PC-3 (cell line): ENCODE data around the gene SARNP. TPM values are rescaled to one million over a fixed set of nuclear protein-coding genes. Genes with fewer than 3 reads are reported as not detected.
A peak's percentile ranks its signal among the peaks of the same experiment; 100 is the strongest.

Source experiments
- ATAC-seq: fragments of 200-7000 bp; cut with Tn5 transposase; 2 replicates; pipeline ENCODE4 v1.9.1; 2020; ENCODE audit warnings: mild to moderate bottlenecking, moderate library complexity
- BruUV-seq: library from RNA; stranded (reverse); fragments of 400-500 nt; replicated peaks from 2 replicates; lab custom pipeline; 2021; lab: Mats Ljungman, UMichigan
- CTCF ChIA-PET: fragments of 300-600 bp; sonication (Branson Sonifier 250); formaldehyde crosslinking; loops from one replicate; lab custom pipeline; 2022; ENCODE audit warnings: antibody characterized with exemption; lab: Charles Lee
- POLR2A ChIA-PET: fragments of 300-600 bp; sonication (Branson Sonifier 250); formaldehyde crosslinking; loops from one replicate; lab custom pipeline; 2022; ENCODE audit warnings: antibody characterized with exemption; ENCODE audit not compliant: unreplicated experiment; lab: Charles Lee
- DNase-seq: peaks from one replicate; pipeline ENCODE4 v3.0.0-alpha.2; 2015
- H2AFZ ChIP-seq: fragments of 300-600 bp; sonication (generic); 2 replicates; pipeline ENCODE4 v1.6.0; 2016; ENCODE audit warnings: antibody characterized with exemption, low read length
- H3F3A ChIP-seq: fragments of 300-600 bp; sonication (generic); one replicate; pipeline ENCODE4 v1.6.0; 2017; ENCODE audit warnings: antibody characterized with exemption, low read length, control low read depth, mild to moderate bottlenecking; ENCODE audit not compliant: unreplicated experiment
- H3K27ac ChIP-seq: fragments of 300-600 bp; sonication (generic); 2 replicates; pipeline ENCODE4 v1.5.1; 2016; ENCODE audit warnings: mild to moderate bottlenecking, low read length
- H3K27me3 ChIP-seq: fragments of 300-600 bp; sonication (generic); 2 replicates; pipeline ENCODE4 v1.6.1; 2016; ENCODE audit warnings: low read length, mixed read lengths
- H3K36me3 ChIP-seq: fragments of 300-600 bp; sonication (generic); 2 replicates; pipeline ENCODE4 v1.6.1; 2016; ENCODE audit warnings: low read depth, mixed run types, low read length, mixed read lengths
- H3K4me1 ChIP-seq: fragments of 300-600 bp; sonication (generic); 2 replicates; pipeline ENCODE4 v1.5.1; 2016; ENCODE audit warnings: low read length; ENCODE audit not compliant: insufficient read depth
- H3K4me2 ChIP-seq: fragments of 300-600 bp; sonication (generic); 2 replicates; pipeline ENCODE4 v1.6.0; 2016; ENCODE audit warnings: low read length
- H3K4me3 ChIP-seq: fragments of 300-600 bp; sonication (generic); 2 replicates; pipeline ENCODE4 v1.5.1; 2016; ENCODE audit warnings: mild to moderate bottlenecking, low read length, mixed read lengths
- H3K79me2 ChIP-seq: fragments of 300-600 bp; sonication (generic); 2 replicates; pipeline ENCODE4 v1.6.1; 2017; ENCODE audit warnings: low read length, mixed read lengths
- H3K9ac ChIP-seq: fragments of 300-600 bp; sonication (generic); 2 replicates; pipeline ENCODE4 v1.6.0; 2016; ENCODE audit warnings: mild to moderate bottlenecking, low read length
- H3K9me2 ChIP-seq: fragments of 300-600 bp; sonication (generic); replicated peaks from 2 replicates; pipeline ENCODE4 v1.6.1; 2016; ENCODE audit warnings: mixed run types, low read length, mixed read lengths
- H3K9me3 ChIP-seq: fragments of 300-600 bp; sonication (generic); 2 replicates; pipeline ENCODE4 v1.6.1; 2016; ENCODE audit warnings: low read length, mixed read lengths
- H4K20me1 ChIP-seq: fragments of 300-600 bp; sonication (generic); 2 replicates; pipeline ENCODE4 v1.6.1; 2016; ENCODE audit warnings: low read length, mixed read lengths
- CTCF ChIP-seq: fragments of 300-600 bp; sonication (generic); conservative IDR thresholded peaks from 2 replicates; pipeline ENCODE4 v1.5.1; 2017; ENCODE audit warnings: antibody characterized with exemption, low read depth, mild to moderate bottlenecking, low read length
- EZH2 ChIP-seq: fragments of 300-600 bp; sonication (generic); IDR thresholded peaks from one replicate; pipeline ENCODE4 v1.6.1; 2017; ENCODE audit warnings: antibody characterized with exemption, mild to moderate bottlenecking, low read length; ENCODE audit not compliant: unreplicated experiment
- EZH2phosphoT487 ChIP-seq: fragments of 300-600 bp; sonication (generic); IDR thresholded peaks from 2 replicates; pipeline ENCODE4 v1.6.1; 2018; ENCODE audit warnings: mild to moderate bottlenecking, antibody characterized with exemption, low read length, borderline replicate concordance
- intact Hi-C: fragments of 100-400 bp; cut with micrococcal nuclease; formaldehyde crosslinking; loops from 2 replicates; pipeline ENCODE4 v1.9.0; 2023
- total RNA-seq: library from RNA; depleted of rRNA; stranded (reverse); fragments of >200 nt; gene quantifications from 2 replicates; pipeline ENCODE4 v1.2.3, GENCODE V29; 2014

Gene SARNP
- total RNA-seq, 1 experiment from 2014 or later: 103 TPM

- H3K4me1 ChIP-seq: peaks cover 13% of the 10 kb centered on the region; the same call in 1 of the 2 replicates
- H3K27ac ChIP-seq: no peak overlapping the region
- no peaks in the 10 kb centered on the region for H3K9me2 ChIP-seq
- H3F3A ChIP-seq: no peaks in the 10 kb centered on the region
- ChIA-PET POLR2A (interaction anchor here (0.5 to 0.6 kb wide), 2 partner anchors 12 to 45 kb away, joined by 4 to 5 read pairs; no protein-coding TSS in a partner anchor), CTCF (interaction anchor here (0.6 kb wide), 1 partner anchor 171 kb away, joined by 3 read pairs; no protein-coding TSS in a partner anchor)
- peak overlapping the region; percentile 87 for H3K4me3 ChIP-seq
- peak overlapping the region; percentile 41; the same call in 1 of the 2 replicates for H3K9ac ChIP-seq
- H3K36me3 ChIP-seq: no peaks in the 10 kb centered on the region
- TF ChIP-seq EZH2phosphoT487 (no peak), CTCF (no peak), EZH2 (no peak)
- H3K4me2 ChIP-seq: peak overlapping the region; percentile 100
- H3K27me3 ChIP-seq: no peaks in the 10 kb centered on the region
- H2AFZ ChIP-seq: peak overlapping the region; percentile 95
- H3K9me3 ChIP-seq: no peaks in the 10 kb centered on the region
- no TSS peak for BruUV-seq
- intact Hi-C loops: loop anchor here (5.0 kb wide), 1 partner anchor 73 kb away; the partner anchor contains the start of genes ORMDL2 and SARNP
- H4K20me1 ChIP-seq: no peaks in the 10 kb centered on the region
- DNase-seq: no peak
- no peaks in the 10 kb centered on the region for H3K79me2 ChIP-seq
- ATAC-seq: no peak
These were observed 73.0 kb downstream of the SARNP start for GRCh38 chr12:55744340-55745030.

DNA sequence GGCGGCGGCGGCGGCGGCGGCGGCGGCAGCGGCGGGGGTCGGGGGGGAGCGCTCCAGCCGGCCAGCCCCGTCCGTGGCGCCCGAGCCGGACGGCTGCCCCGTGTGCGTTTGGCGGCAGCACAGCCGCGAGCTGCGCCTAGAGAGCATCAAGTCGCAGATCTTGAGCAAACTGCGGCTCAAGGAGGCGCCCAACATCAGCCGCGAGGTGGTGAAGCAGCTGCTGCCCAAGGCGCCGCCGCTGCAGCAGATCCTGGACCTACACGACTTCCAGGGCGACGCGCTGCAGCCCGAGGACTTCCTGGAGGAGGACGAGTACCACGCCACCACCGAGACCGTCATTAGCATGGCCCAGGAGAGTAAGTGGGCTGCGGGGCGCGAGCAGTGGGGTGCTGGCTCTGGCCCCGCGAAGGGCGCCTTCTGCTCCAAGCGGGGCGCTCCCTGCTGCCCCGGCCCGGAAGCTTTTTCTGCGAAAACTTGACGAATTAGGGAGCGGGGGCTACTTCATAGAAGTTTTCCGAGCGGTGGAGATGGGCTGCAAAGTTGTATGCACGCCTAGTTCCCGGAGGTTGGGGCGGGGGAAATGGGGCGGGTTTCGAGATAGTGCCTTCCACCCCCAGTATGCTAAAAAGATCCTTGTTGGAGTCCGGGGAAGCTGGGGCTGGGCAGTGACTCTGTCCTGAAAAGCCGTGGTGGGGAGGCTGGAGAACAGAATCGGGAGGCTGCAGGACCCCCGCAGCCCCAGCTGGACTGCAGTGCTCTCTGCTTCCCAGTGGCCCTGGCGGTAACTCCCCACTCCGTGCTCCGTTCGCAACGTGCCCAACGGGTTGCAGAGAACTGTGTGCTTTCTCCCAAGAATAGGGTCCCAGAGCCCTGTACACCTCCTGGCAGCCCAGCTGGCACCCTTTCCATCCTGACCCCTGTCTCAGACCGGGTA, 73.9 kb downstream of the SARNP start:
- ATAC-seq (peak; percentile 66), DNase-seq (peak; percentile 67)
- H3K9ac ChIP-seq: peak overlapping the region; percentile 41; the same call in 1 of the 2 replicates
- intact Hi-C loops: loop anchor here (5.0 kb wide), 1 partner anchor 74 kb away; the partner anchor contains the start of genes ORMDL2 and SARNP
- H3K27me3 ChIP-seq: no peaks in the 10 kb centered on the region
- ChIA-PET CTCF (interaction anchor here (0.6 kb wide), 1 partner anchor 172 kb away, joined by 3 read pairs; no protein-coding TSS in a partner anchor), POLR2A (interaction anchor here (0.5 to 0.6 kb wide), 3 partner anchors 13 to 361 kb away, joined by 4 to 5 read pairs (median 5); partner anchors contain the start of gene PA2G4)
- H3K9me2 ChIP-seq: no peaks in the 10 kb centered on the region
- H3K36me3 ChIP-seq: no peaks in the 10 kb centered on the region
- no peaks in the 10 kb centered on the region for H3F3A ChIP-seq
- H3K4me2 ChIP-seq: peak overlapping the region; percentile 100
- peak overlapping the region; percentile 87 for H3K4me3 ChIP-seq
- TSS peak; percentile 56 for BruUV-seq
- peak overlapping the region; percentile 95 for H2AFZ ChIP-seq
- TF ChIP-seq CTCF (no peak; the same call in 1 of the 2 replicates), EZH2phosphoT487 (no peak), EZH2 (no peak)
- no peak overlapping the region for H3K27ac ChIP-seq
- H3K4me1 ChIP-seq: peaks cover 13% of the 10 kb centered on the region; the same call in 1 of the 2 replicates
- no peaks in the 10 kb centered on the region for H3K79me2 ChIP-seq
- H4K20me1 ChIP-seq: no peaks in the 10 kb centered on the region
- no peaks in the 10 kb centered on the region for H3K9me3 ChIP-seq
